ENCODE data around the gene ZNF70.

Gene ZNF70

GRCh38 chr22:23778577-23778900 is 27.6 kb upstream of the ZNF70 start:
- no peak for DNase-seq

- DNase-seq = peak in 1 of 2 experiments; percentile 37
Observed at GRCh38 chr22:23777776-23778576, 27.1 kb upstream of the ZNF70 start.

- DNase-seq = no peak
Observed at GRCh38 chr22:23775779-23776375, 25.0 kb upstream of the ZNF70 start.

GRCh38 chr22:23774922-23775436 is 24.1 kb upstream of the ZNF70 start:
- DNase-seq = no peak

- no peak for DNase-seq
Observed at GRCh38 chr22:23774114-23774921, 23.4 kb upstream of the ZNF70 start.

- DNase-seq = no peak
Observed at GRCh38 chr22:23773483-23774113, 22.7 kb upstream of the ZNF70 start.

- DNase-seq = peak; percentile 29 to 51
Observed at GRCh38 chr22:23772649-23773473, 21.9 kb upstream of the ZNF70 start, which contains the start of gene MMP11. MMP11 (plus strand) TSS chr22:23772849; CDS start chr22:23772871, 22 bp downstream.

- no peak for DNase-seq
Observed at GRCh38 chr22:23772315-23772648, 21.4 kb upstream of the ZNF70 start.

- DNase-seq = peak in 1 of 2 experiments; percentile 18
Observed at GRCh38 chr22:23769321-23769965, 18.5 kb upstream of the ZNF70 start.

GRCh38 chr22:23767673-23768548 is 17.0 kb upstream of the ZNF70 start, which contains the start of gene CHCHD10:
CHCHD10 (minus strand) TSS chr22:23767972; CDS start chr22:23767874, 98 bp downstream.
- peak; percentile 47 to 60 for DNase-seq

- DNase-seq = no peak
Observed at GRCh38 chr22:23767303-23767672, 16.4 kb upstream of the ZNF70 start.

- DNase-seq = no peak
Observed at GRCh38 chr22:23764899-23765881, 14.3 kb upstream of the ZNF70 start.

GRCh38 chr22:23763954-23764353 is 13.0 kb upstream of the ZNF70 start:
- no peak for DNase-seq

GRCh38 chr22:23763579-23763945 is 12.7 kb upstream of the ZNF70 start:
- no peak for DNase-seq

- DNase-seq = peak in 1 of 2 experiments; percentile 4
Observed at GRCh38 chr22:23762842-23763578, 12.1 kb upstream of the ZNF70 start, which contains the start of gene C22orf15. C22orf15 (plus strand) TSS chr22:23762990; CDS start chr22:23763307, 317 bp downstream.

GRCh38 chr22:23760056-23760455 is 9.1 kb upstream of the ZNF70 start:
- DNase-seq = no peak

GRCh38 chr22:23759566-23759965 is 8.7 kb upstream of the ZNF70 start:
- no peak for DNase-seq

GRCh38 chr22:23756891-23757290 is 6.0 kb upstream of the ZNF70 start:
- no peak for DNase-seq
